Measurements from ENCODE around the gene HYOU1.
"Not testable (repeated sequence)": the region's sequence is repeated elsewhere in the genome, so short reads cannot be mapped to it uniquely, and the experiment has no call there.

The HYOU1 gene

GRCh38 chr11:119087123-119087522 is 30.1 kb upstream of the HYOU1 start:
- no peak for DNase-seq

GRCh38 chr11:119085437-119085847 is 28.4 kb upstream of the HYOU1 start:
- DNase-seq = no peak

DNA sequence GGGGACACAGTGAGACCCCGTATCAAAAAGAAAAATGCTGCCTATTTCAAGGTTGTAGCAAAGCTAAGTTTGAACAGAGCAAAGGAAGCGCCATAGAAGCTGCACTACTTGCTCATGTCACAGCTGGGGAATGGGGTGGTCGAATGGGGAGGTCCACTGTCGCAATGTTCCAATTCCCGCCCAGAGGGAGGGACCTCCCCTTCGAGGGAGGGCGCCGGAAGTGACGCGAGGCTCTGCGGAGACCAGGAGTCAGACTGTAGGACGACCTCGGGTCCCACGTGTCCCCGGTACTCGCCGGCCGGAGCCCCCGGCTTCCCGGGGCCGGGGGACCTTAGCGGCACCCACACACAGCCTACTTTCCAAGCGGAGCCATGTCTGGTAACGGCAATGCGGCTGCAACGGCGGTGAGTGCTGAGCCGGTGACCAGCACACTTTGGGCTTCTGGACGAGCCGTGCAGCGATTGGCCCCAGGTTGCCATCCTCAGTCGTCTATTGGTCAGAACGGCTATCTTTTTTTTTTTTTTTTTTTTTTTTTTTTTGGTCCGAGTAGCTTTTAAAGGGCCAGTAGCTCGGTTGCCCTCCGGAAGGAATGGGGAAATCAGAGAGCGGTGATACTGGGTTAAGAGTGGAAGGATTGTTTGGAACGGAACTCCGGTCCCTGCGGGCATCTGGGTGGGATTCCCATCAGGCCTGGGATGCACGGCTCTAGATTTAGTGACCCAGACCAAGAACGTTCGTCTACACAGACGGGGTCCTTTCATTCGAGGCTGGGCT is 27.8 kb upstream of the HYOU1 start, which contains the start of gene HMBS:
Gene HMBS, plus strand, starts transcription at position 219 of the 774 bp plus-strand sequence. Its CDS starts 153 bp downstream, at position 372.
- peak; percentile 88 to 94 for DNase-seq

GRCh38 chr11:119081682-119082260 is 24.8 kb upstream of the HYOU1 start:
- no peak for DNase-seq

- DNase-seq = no peak
Measured at GRCh38 chr11:119078675-119079420, 21.8 kb upstream of the HYOU1 start.

DNA sequence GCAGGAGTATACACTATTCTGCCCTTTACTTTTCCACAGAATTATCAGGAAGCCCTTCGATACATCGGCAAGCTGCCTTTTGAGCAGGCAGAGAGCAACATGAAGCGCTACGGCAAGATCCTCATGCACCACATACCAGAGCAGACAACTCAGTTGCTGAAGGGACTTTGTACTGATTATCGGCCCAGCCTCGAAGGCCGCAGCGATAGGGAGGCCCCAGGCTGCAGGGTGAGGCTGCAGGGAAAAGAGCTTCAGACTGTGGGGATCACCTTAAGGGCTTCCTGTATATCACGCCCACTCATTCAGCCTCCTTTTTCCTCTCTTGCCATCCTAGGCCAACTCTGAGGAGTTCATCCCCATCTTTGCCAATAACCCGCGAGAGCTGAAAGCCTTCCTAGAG is 20.8 kb upstream of the HYOU1 start:
- DNase-seq = no peak

DNA sequence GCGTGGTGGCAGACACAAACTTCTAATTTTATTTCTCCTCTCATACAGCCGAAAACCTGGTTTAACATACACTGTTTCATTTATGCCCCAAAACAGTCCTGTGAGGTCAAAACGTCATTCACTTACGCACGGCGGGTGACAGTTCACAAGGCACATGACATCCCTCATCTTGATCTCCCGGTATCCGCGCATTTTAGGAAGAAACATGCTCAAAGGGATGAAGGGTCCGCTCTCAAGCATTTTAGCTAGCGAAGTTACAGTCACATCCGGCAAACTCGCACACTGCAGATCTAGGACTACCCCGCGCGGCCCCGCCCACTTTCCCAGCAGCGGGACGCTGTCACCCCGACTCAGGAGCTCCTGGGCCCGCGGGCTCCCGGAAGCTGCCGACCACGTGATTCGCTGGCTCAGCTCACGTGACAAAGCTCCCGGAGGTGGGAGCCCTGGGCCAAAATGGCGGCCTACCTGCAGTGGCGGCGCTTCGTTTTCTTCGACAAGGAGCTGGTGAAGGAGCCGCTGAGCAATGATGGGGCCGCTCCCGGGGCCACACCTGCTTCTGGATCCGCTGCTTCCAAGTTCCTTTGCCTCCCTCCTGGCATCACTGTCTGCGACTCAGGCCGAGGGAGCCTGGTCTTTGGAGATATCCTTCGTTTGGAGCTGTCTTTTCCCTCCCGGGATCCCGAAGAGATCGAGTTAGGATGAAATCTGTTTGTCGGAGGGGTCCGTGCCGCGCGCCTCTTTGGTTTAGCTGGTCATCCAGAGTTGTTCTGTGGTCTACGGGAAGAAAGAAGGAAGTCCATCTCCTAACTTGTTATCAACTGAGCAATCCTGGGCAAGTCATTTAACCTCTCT is 10.6 kb upstream of the HYOU1 start, which contains the start of gene VPS11:
Gene VPS11, plus strand, starts transcription at position 448 of the 852 bp plus-strand sequence. Its CDS starts 6 bp downstream, at position 454.
- peak; percentile 87 to 98 for DNase-seq

DNA sequence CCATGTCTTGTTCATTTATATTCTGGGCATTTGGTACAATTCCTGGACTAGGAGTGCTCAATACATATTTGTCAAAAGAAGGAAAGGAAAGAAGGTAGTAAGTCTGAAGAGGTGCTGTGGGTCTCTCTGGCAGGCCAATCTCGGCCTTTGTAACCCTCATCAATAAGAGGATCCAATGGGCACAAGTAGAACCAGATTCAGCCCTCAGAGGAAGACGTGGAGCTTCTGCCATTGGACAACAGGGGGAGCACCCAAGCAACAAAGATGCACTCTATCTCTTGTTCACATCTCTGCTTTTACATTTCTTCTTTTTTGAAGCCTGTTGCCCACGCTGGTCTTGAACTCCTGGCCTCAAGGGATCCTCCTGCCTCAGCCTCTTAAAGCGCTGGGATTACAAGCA is 8.4 kb upstream of the HYOU1 start:
- peak in 1 of 2 donors; percentile 22 for DNase-seq

DNA sequence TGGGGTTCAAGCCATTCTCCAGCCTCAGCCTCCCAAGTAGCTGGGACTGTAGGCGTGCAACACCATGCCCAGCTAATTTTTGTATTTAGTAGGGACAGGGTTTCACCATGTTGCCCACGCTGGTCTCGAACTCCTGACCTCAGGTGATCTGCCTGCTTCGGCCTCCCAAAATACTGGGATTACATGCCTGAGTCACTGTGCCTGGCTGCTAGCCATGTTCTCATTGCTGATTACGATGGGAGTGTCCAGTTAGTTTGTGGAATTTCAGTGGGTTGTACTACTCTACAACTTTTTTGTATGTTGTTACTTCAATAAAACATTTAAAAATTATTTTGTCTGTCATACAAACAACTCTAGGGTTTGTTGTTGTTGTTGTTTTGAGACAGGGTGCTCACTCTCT is 5.8 kb upstream of the HYOU1 start:
- DNase-seq = no peak

DNA sequence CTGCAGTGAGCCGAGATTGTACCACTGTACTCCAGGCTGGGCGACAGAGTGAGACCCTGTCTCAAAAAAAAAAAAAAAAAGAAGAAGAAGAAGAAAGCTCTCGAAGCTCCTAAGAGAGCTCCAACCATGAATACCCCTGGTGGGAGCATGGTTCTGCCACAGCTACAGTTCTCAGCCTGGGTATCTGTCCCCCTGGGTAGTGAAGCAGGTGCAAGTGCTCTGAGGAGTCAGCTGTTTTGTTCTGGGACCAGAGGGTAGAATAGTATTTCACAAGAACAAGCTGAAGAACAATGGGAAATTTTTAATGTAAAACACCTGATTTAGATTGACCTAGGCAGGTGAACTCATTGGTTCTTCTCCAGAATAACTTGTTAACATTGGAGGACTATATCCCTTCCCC is 4.3 kb upstream of the HYOU1 start:
- DNase-seq = no peak

DNA sequence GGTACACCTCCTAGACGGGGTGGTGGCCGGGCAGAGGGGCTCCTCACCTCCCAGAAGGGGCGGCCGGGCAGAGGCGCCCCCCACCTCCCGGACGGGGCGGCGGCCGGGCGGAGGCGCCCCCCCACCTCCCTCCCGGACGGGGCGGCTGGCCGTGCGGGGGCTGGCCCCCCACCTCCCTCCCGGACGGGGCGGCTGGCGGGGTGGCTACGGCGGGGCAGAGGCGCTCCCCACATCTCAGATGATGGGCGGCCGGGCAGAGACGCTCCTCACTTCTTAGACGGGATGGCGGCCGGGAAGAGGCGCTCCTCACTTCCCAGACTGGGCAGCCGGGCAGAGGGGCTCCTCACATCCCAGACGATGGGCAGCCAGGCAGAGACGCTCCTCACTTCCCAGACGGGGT is 2.1 kb upstream of the HYOU1 start:
- DNase-seq = not testable (repeated sequence)

GRCh38 chr11:119056421-119056999 is 495 bp downstream of the HYOU1 start:
- no peak for DNase-seq

GRCh38 chr11:119055901-119056300 is 1.1 kb downstream of the HYOU1 start:
- DNase-seq = peak in 1 of 2 donors; percentile 31

GRCh38 chr11:119054418-119054817 is 2.6 kb downstream of the HYOU1 start:
- peak in 1 of 2 donors; percentile 0 for DNase-seq

DNA sequence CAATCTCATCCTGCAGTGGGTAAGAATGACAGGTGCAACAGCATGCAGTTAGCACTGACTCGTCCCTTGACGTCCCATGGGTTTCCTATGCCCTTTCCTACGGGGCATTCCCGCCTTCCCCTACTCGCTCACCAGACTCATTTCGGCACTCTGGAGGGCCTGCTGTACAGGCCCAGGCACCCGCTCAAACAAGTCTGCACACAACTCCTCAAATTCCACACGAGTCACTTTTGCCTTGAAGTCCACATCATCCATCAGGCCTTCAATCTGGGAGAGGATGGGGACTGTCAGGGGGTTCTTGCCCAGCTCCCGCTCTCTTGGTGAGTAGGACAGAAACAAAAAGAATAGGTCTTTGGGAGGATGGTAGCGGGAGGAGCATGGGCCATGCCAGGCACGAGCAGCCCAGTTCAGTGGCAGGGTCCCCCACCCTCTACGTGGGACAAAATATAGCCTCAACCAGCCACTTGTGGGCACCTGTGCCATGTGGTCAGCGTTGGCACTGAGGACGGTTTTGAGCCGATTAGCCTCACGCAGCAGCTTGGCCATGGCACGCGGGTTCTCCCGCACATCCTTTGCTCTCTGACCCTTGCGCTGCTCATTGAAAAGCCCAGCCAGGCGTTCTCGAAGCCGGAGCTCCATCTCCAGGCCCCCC is 4.7 kb downstream of the HYOU1 start:
- no peak for DNase-seq

GRCh38 chr11:119051440-119052162 is 5.4 kb downstream of the HYOU1 start:
- no peak for DNase-seq

GRCh38 chr11:119049081-119049480 is 7.9 kb downstream of the HYOU1 start:
- DNase-seq = no peak

GRCh38 chr11:119048644-119049043 is 8.4 kb downstream of the HYOU1 start:
- DNase-seq = no peak

- DNase-seq = no peak
Measured at GRCh38 chr11:119047205-119047604, 9.8 kb downstream of the HYOU1 start.

GRCh38 chr11:119046489-119046888 is 10.5 kb downstream of the HYOU1 start:
- no peak for DNase-seq

- no peak for DNase-seq
Measured at GRCh38 chr11:119044708-119045107, 12.3 kb downstream of the HYOU1 start.

Data from bone marrow (tissue), 2 donors.